Measurements from ENCODE around the gene HBG2.

- TF ChIP-seq FOXM1 (IDR thresholded peaks at IDR 0.05; ENCODE audit: borderline replicate concordance) (no peak), LEF1 (IDR thresholded peaks at IDR 0.05; ENCODE audit: borderline replicate concordance) (no peak), SUZ12 (IDR thresholded peaks at IDR 0.05) (no peak), ELF4 (IDR thresholded peaks at IDR 0.05) (no peak)
These were observed 21.8 kb downstream of the HBG2 start for GRCh38 chr11:5232821-5233220.
